GM19035 (cell line): ENCODE results near the gene SYTL3.
"Not testable (repeated sequence)": the region's sequence is repeated elsewhere in the genome, so short reads cannot be mapped to it uniquely, and the experiment has no call there.

Source experiments
- ATAC-seq: cut with Tn5 transposase; IDR thresholded peaks from one replicate; pipeline ENCODE4 v1.9.1; 2021; ENCODE audit not compliant: unreplicated experiment

The SYTL3 gene

GRCh38 chr6:158638324-158638854 is 11.5 kb upstream of the SYTL3 start:
- ATAC-seq: no peak

- no peak for ATAC-seq
These were observed 10.8 kb upstream of the SYTL3 start for GRCh38 chr6:158639056-158639455.

GRCh38 chr6:158640519-158640918 is 9.3 kb upstream of the SYTL3 start:
- no peak for ATAC-seq

GRCh38 chr6:158642097-158642601 is 7.7 kb upstream of the SYTL3 start:
- no peak for ATAC-seq

GRCh38 chr6:158643836-158644230 is 6.0 kb upstream of the SYTL3 start:
- ATAC-seq: peak; percentile 4

GRCh38 chr6:158644231-158645063 is 5.4 kb upstream of the SYTL3 start, which contains the start of gene DYNLT1:
Gene DYNLT1 (minus strand): TSS chr6:158644743. CDS start chr6:158644708, 35 bp downstream.
- ATAC-seq: peak; percentile 67

GRCh38 chr6:158645064-158646022 is 4.5 kb upstream of the SYTL3 start:
- no peak for ATAC-seq

GRCh38 chr6:158646023-158646910 is 3.6 kb upstream of the SYTL3 start:
- no peak for ATAC-seq

- no peak for ATAC-seq
These were observed 2.4 kb upstream of the SYTL3 start for GRCh38 chr6:158647501-158647900.

- no peak for ATAC-seq
These were observed 1.1 kb upstream of the SYTL3 start for GRCh38 chr6:158648682-158649131.

GRCh38 chr6:158651981-158652737 is 2.3 kb downstream of the SYTL3 start:
- ATAC-seq: not testable (repeated sequence)

GRCh38 chr6:158653577-158654354 is 3.9 kb downstream of the SYTL3 start:
- ATAC-seq: peak; percentile 41

- ATAC-seq: no peak
These were observed 4.6 kb downstream of the SYTL3 start for GRCh38 chr6:158654498-158654897.

- ATAC-seq: no peak
These were observed 5.2 kb downstream of the SYTL3 start for GRCh38 chr6:158654960-158655489.

- no peak for ATAC-seq
These were observed 6.0 kb downstream of the SYTL3 start for GRCh38 chr6:158655569-158656450.

GRCh38 chr6:158656986-158657385 is 7.1 kb downstream of the SYTL3 start:
- ATAC-seq: not testable (repeated sequence)

GRCh38 chr6:158660333-158660754 is 10.5 kb downstream of the SYTL3 start:
- no peak for ATAC-seq
